ENCODE measurements around the gene GRAMD4. TPM values are rescaled to one million over a fixed set of nuclear protein-coding genes. Genes with fewer than 3 reads are reported as not detected.

Gene GRAMD4
- total and polyA plus RNA-seq, 10 of the 15 experiments (the other 5 are each of a cell fraction or from before 2014, with no cell fraction given): 0.21 to 45.5 (median 10.6) TPM

- Histone ChIP-seq H2AFZ (ENCODE audit: control insufficient read depth, low read depth, low read length) (no peak overlapping the region), H3K27ac (ENCODE audit: control insufficient read depth, insufficient read depth) (no peak overlapping the region), H3K9ac (ENCODE audit: control insufficient read depth, insufficient read depth, low read length) (no peak overlapping the region), H3K4me3 (no peak overlapping the region), H3K9me3 (replicated peaks; ENCODE audit: control insufficient read depth, insufficient read depth, low read length) (no peaks in the 10 kb centered on the region), H3K36me3 (ENCODE audit: control insufficient read depth in 2 of 2, insufficient read depth in 2 of 2, low read length in 1 of 2) (peaks cover 3 to 13% of the 10 kb centered on the region in 2 experiments; a peak in 3 of 4 replicates), H3K27me3 (replicated peaks in 1 of 2; ENCODE audit: control insufficient read depth in 2 of 2, insufficient read depth in 2 of 2, low read length in 1 of 2) (no peaks in the 10 kb centered on the region), H3K4me1 (ENCODE audit: control insufficient read depth, insufficient read depth, low read length) (peaks cover 12% of the 10 kb centered on the region), H3K4me2 (ENCODE audit: control insufficient read depth, insufficient read depth) (no peak overlapping the region), H4K20me1 (ENCODE audit: control insufficient read depth, insufficient read depth) (peaks cover 3% of the 10 kb centered on the region; the same call in 1 of the 2 replicates), H3K79me2 (ENCODE audit: control insufficient read depth, insufficient read depth, low read length) (peaks cover 9% of the 10 kb centered on the region)
- no peak for FAIRE-seq
- POLR2A ChIA-PET: no interaction called here
- SMC1A ChIA-PET (ENCODE audit: uncharacterized antibody, unreplicated experiment): no interaction called here
- ATAC-seq: peak; percentile 56
- 48% methylated on average over 3 of the region's 3 CpGs for WGBS (ENCODE audit: insufficient coverage, insufficient replicate concordance, low lambda C conversion rate, missing lambda C conversion rate)
- in situ Hi-C loops (cut with MboI): no loop called here
- CTCF ChIA-PET: interaction anchor here (1.1 to 1.6 kb wide), 2 partner anchors 32 to 164 kb away, joined by 3 to 5 read pairs; no protein-coding TSS in a partner anchor
- intact Hi-C loops (cut with micrococcal nuclease; ENCODE audit: unreplicated experiment): no loop called here
- no TSS peak for BruUV-seq (replicated peaks)
- RAD21 ChIA-PET (ENCODE audit: unreplicated experiment): no interaction called here
- DNase-seq (ENCODE audit: low read depth, low spot score): peak; percentile 28
- TF ChIP-seq SREBF2 (IDR thresholded peaks at IDR 0.05; ENCODE audit: low read length): no peak
- TF ChIP-seq BACH1 (IDR thresholded peaks at IDR 0.05; ENCODE audit: borderline replicate concordance): no peak
- TF ChIP-seq IKZF1 (conservative IDR thresholded peaks at IDR 0.05): no peak
- no peak for TF ChIP-seq IRF4 (IDR thresholded peaks at IDR 0.05; ENCODE audit: low read depth, low read length)
- TF ChIP-seq RFX5 (IDR thresholded peaks at IDR 0.05; ENCODE audit: low read depth, low read length): no peak
- no peak for TF ChIP-seq E2F4 (IDR thresholded peaks at IDR 0.05; ENCODE audit: low read depth, low read length)
- TF ChIP-seq ZZZ3 (IDR thresholded peaks at IDR 0.05; ENCODE audit: control insufficient read depth, insufficient read length, low read depth): no peak
- no peak for TF ChIP-seq POLR2AphosphoS2 (IDR thresholded peaks at IDR 0.05; ENCODE audit: low read depth, low read length)
- no peak for TF ChIP-seq TCF7 (IDR thresholded peaks at IDR 0.05; ENCODE audit: borderline replicate concordance)
- no peak for TF ChIP-seq KAT2A (conservative IDR thresholded peaks at IDR 0.05; ENCODE audit: control insufficient read depth, low read depth, low read length)
- no peak for TF ChIP-seq MEF2A (IDR thresholded peaks at IDR 0.05; ENCODE audit: insufficient read depth, low read depth, low read length)
- TF ChIP-seq HSF1 (IDR thresholded peaks at IDR 0.05; ENCODE audit: low read depth, low read length): no peak
- TF ChIP-seq MLLT1 (IDR thresholded peaks at IDR 0.05): no peak
- TF ChIP-seq MEF2B (IDR thresholded peaks at IDR 0.05; ENCODE audit: partially characterized antibody, poor library complexity, severe bottlenecking): peak; percentile 54
- TF ChIP-seq NR2C1 (IDR thresholded peaks at IDR 0.05): peak; percentile 72
- TF ChIP-seq SUZ12 (IDR thresholded peaks at IDR 0.05; ENCODE audit: unreplicated experiment): no peak
- TF ChIP-seq CUX1 (IDR thresholded peaks at IDR 0.05; ENCODE audit: insufficient replicate concordance, low read depth, low read length): no peak
Measured at GRCh38 chr22:46726986-46727317, 106.8 kb downstream of the GRAMD4 start.
